Liver (tissue), 3 donors: Measurements from ENCODE around the gene APPL2.

Source experiments
- CTCF ChIP-seq: fragments of 150-350 bp; IDR thresholded peaks from 2 replicates; pipeline ENCODE4 v1.5.1; 2017; ENCODE audit warnings: improper control_type of control experiment, low read depth, low read length; ENCODE audit not compliant: missing input control
- GABPA ChIP-seq, 2 donors: IDR thresholded peaks in 1 of 2; conservative IDR thresholded peaks in 1 of 2; 2 replicates each; pipeline ENCODE4 v1.6.1; 2016; ENCODE audit warnings: antibody characterized with exemption in 2 of 2, mild to moderate bottlenecking in 1 of 2, moderate library complexity in 1 of 2
- RAD21 ChIP-seq, 2 donors: IDR thresholded peaks; 2 replicates each; pipeline ENCODE4 v1.6.1; 2016; ENCODE audit warnings: antibody characterized with exemption in 2 of 2, mild to moderate bottlenecking in 2 of 2
- REST ChIP-seq: IDR thresholded peaks from 2 replicates; pipeline ENCODE4 v1.6.1; 2016; ENCODE audit warnings: antibody characterized with exemption, mild to moderate bottlenecking
- SP1 ChIP-seq: IDR thresholded peaks from 2 replicates; pipeline ENCODE4 v1.6.1; 2018; ENCODE audit warnings: antibody characterized with exemption, mild to moderate bottlenecking
- YY1 ChIP-seq: IDR thresholded peaks from 2 replicates; pipeline ENCODE4 v1.6.1; 2016; ENCODE audit warnings: antibody characterized with exemption, mild to moderate bottlenecking
- ZBTB33 ChIP-seq: IDR thresholded peaks from 2 replicates; pipeline ENCODE4 v1.6.1; 2016; ENCODE audit warnings: antibody characterized with exemption
- donor health status: healthy.
- donor health status: healthy.

- TF ChIP-seq CTCF = no peak
- TF ChIP-seq RAD21 (IDR thresholded peaks at IDR 0.05) = no peak
- no peak for TF ChIP-seq YY1
- TF ChIP-seq ZBTB33 = no peak
- TF ChIP-seq REST = no peak
- TF ChIP-seq GABPA (IDR thresholded peaks at IDR 0.05 in 1 of 2, conservative IDR thresholded peaks at IDR 0.05 in 1 of 2) = no peak
- TF ChIP-seq SP1 = no peak
Measured at GRCh38 chr12:105221583-105222283, 14.2 kb downstream of the APPL2 start.
